ENCODE measurements around the gene NDC1.

DNA sequence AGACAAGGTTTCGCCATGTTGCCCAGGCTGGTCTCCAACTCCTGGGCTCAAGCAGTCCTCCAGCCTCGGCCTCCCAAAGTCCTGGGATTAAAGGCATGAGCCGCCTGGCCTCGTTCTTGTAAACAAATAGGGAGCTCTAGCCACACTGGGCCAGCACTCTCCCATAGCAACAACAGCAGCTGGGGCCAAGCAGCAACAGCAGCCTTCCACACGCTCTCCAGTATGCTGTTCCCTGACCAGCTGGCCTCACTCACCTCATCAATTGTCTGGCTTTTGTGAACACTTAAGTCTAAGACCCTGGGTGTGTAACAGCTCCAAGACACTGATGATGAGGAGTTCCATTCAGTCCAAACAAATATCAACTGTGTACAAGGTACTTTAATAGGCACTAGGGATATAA is 82.2 kb downstream of the NDC1 start:
- no peak for TF ChIP-seq CTCF (IDR thresholded peaks at IDR 0.05)
- no peak for TF ChIP-seq POLR2AphosphoS5 (IDR thresholded peaks at IDR 0.05)

Measured in prostate gland (tissue), 2 donors.